Putamen (tissue), 1 donor: ENCODE results near the gene FIBP.
A peak's percentile ranks its signal among the peaks of the same experiment; 100 is the strongest.

Experiments
- DNase-seq: peaks from one replicate; pipeline ENCODE4 v3.0.0-alpha.2; 2016; ENCODE audit warnings: low spot score

Gene FIBP

GRCh38 chr11:65890324-65891218, 2.3 kb upstream of the FIBP start, which contains the start of gene CCDC85B:
CCDC85B (plus strand) TSS chr11:65890673; CDS start chr11:65890784, 111 bp downstream.
- DNase-seq, result peak; percentile 97

DNA sequence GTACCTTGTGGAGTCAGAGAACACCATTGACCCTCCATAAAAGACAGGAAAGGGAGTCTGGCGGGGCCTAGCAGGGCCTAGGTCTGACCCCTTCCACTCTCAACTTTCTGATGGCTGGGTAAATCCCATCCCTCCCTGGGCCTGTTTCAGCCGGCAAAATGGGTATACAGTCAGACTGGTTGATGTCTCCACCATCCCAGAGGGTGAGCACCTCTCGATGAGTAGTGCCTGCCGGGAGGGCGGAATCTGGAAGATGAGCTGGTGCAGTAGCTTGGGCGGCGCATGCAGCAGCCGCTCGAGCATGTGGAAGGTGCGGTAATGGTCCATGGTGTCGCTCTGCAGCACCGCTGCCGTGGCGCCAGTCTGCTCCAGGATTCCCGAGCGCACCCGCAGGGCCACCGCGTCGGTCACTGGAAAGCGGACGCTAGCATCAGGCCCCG, 528 bp downstream of the FIBP start:
- no peak for DNase-seq

- no peak for DNase-seq
Measured at GRCh38 chr11:65886826-65887722, 1.2 kb downstream of the FIBP start.

DNA sequence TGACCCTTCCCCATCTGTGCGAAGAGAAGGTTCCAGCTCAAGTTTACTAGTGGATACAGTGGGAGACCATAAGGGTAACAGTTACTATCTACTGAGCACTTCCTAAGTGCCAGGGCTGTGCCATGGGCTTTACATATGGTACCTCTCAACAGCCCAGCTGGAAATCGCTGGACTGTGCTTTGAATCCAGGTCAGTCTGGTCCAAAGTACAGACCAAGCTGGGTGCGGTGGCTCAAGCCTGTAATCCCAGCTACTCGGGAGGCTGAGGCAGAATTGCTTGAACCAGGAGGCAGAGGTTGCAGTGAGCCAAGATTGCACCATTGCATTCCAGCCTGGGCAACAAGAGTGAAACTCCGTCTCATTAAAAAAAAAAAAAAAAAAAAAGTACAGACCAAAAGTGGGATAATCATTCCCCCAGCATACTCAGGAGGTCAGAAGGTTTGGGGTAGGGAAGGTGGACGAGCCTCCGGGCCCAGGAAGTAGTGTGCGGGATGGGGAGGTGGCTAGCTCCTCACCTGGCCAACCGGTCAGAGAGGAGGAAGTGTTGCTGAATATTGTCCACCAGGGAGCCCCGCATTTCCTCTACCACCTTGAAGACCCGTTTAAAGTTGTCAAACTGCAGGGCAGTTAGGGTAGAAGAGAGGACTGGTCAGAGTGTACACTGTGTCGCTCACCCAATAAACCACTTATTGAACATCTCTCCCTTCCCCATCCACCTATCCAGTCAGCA, 2.3 kb downstream of the FIBP start:
- no peak for DNase-seq

- no peak for DNase-seq
Measured at GRCh38 chr11:65885231-65885630, 3.0 kb downstream of the FIBP start.

- no peak for DNase-seq
Measured at GRCh38 chr11:65884716-65885092, 3.6 kb downstream of the FIBP start.

GRCh38 chr11:65883786-65884715, 4.2 kb downstream of the FIBP start:
- no peak for DNase-seq

- DNase-seq, result no peak
Measured at GRCh38 chr11:65883058-65883761, 5.1 kb downstream of the FIBP start.

DNA sequence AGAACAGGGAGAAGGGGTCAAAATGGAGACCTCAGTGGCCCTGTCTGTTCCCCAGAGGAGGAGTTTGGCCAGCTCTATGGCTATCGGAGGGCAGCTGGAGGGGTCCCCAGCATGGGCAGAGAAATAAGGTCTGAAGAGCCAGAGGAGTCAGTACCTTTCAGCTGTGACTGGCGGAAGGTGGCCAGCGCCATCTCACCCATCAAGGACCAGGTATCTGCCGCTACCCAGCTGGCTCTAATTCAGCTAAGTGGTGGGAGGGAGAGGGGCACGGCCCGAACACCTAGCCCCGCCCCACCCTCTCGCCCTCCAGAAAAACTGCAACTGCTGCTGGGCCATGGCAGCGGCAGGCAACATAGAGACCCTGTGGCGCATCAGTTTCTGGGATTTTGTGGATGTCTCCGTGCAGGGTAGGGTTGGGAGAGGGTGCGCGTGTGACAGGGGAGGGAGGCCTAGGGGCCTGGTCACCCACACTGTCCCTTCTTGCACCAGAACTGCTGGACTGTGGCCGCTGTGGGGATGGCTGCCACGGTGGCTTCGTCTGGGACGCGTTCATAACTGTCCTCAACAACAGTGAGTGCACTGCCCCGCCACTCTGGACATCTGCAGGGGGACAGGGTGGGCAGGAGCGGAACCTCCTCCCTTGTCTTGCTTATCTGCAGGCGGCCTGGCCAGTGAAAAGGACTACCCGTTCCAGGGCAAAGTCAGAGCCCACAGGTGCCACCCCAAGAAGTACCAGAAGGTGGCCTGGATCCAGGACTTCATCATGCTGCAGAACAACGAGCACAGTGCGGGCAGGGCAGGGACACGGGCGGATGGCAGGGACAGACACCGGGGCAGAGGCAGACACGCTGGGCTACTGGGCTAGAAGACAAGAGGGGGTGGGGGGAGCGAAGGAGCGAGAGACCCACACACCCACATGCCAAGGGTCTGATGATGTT, 5.9 kb downstream of the FIBP start:
- DNase-seq, result no peak

DNA sequence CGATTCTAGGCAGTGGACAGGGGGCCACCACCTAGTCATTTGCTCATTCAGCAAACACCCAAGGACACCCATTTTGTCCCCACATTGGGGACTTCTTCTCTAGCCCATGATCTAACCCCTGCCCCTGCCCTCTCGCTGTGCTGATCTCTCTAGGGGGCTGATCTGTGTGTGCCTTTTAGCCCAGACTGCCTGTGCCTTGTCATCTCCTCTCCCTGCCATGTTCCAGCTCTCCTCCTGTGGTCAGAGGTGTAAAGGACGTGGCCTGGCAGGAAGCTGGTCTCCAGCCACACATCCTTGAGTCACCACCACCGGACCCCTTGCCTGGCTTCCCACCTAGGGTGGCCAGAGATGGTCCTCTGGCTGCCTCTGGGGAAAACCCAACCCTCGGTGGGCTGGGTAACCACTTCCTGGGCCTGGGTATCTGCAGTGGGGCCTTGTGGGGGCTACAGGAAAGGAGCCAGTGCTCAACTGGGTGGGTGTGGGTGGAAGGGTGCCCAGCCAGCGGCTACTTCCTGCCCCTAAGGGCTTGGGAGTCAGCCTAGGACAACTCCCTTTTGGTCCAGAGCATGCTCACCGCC, 7.3 kb downstream of the FIBP start:
- no peak for DNase-seq

DNA sequence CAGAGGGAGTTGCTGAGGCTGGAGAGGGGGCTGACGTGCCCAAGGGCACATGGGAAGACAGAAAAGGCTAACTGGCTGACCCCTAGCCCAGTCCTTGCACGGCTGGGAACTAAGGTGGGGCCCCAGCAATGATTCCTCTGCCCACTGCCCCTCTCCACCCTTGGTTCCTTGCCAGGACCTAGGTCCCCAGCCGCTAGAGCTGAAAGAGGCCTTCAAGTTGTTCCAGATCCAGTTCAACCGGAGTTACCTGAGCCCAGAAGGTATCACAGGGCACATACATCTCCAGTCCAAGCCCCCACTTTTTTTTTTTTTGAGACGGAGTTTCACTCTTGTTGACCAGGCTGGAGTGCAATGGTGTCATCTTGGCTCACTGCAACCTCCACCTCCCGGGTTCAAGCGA, 8.2 kb downstream of the FIBP start:
- DNase-seq, result no peak

GRCh38 chr11:65879617-65880016, 8.7 kb downstream of the FIBP start, which contains the start of gene CTSW:
CTSW (plus strand) TSS chr11:65879837; CDS start chr11:65879855, 18 bp downstream.
- no peak for DNase-seq

- peak; percentile 90 for DNase-seq
Measured at GRCh38 chr11:65873318-65874156, 14.7 kb downstream of the FIBP start.

- no peak for DNase-seq
Measured at GRCh38 chr11:65872586-65873317, 15.5 kb downstream of the FIBP start, which contains the start of gene EFEMP2. EFEMP2 (minus strand) TSS chr11:65872800; CDS start chr11:65872354, 446 bp downstream.

GRCh38 chr11:65871811-65872548, 16.3 kb downstream of the FIBP start:
- no peak for DNase-seq
